Measurements from ENCODE around the gene BDH1.

BDH1 gene

DNA sequence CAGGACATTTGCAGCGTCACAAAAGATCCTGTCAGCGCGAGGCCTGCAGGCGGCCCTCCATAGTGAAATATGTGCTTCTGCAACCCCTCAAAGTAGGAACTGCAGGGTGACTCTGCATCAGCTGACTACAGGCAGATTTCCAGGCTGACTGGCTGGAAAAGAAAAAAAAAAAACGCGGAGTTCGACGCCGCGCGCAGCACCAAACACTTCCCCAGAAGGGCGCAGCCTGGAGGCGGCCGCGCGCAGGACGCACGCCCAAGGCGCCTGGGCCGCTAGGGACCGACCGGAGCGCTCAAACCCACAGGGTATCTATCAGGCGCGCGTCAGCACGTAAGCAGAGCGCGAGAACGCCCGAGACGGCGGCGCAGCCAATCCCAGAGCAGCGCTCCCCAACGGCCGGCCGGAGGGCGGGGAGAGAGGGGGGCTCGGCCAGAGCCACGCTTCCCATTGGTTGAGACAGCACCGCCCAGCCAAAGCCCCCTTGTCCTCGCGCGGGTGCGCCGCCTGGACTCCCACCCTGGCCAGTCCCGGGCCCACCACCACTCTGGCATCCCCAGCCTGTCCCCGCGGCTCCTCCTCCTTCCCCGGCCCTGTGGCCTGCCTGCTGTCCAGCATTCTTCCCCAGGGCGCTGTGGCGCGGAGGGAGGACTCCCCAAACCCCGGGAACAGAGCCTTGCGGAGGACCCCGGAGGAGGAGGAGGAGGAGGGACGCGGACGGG lies 1.0 kb downstream of the BDH1 start:
- Histone ChIP-seq H3K4me3 (ENCODE audit: low read length) (peak overlapping the region; percentile 96), H3K4me1 (ENCODE audit: low read length) (peaks cover 8% of the 10 kb centered on the region), H4K20me1 (ENCODE audit: insufficient read depth, low read length) (no peaks in the 10 kb centered on the region; the same call in 1 of the 2 replicates), H3K9me3 (ENCODE audit: insufficient read depth, low read length) (no peaks in the 10 kb centered on the region), H3K4me2 (ENCODE audit: low read length) (peak overlapping the region; percentile 98), H3K27ac (ENCODE audit: low read length) (peak overlapping the region; percentile 75), H3K9ac (ENCODE audit: low read length) (peak overlapping the region; percentile 85), H3K79me2 (ENCODE audit: low read length) (peaks cover 38% of the 10 kb centered on the region), H3K36me3 (replicated peaks; ENCODE audit: low read depth, low read length) (peaks cover 10% of the 10 kb centered on the region), H2AFZ (ENCODE audit: low read depth, low read length) (peak overlapping the region; percentile 88), H3K27me3 (ENCODE audit: low read depth, low read length) (peaks cover 6% of the 10 kb centered on the region; the same call in 1 of the 2 replicates)
- TF ChIP-seq EZH2phosphoT487 (IDR thresholded peaks at IDR 0.05; ENCODE audit: low read depth): no peak
- TF ChIP-seq, protein P1, sequence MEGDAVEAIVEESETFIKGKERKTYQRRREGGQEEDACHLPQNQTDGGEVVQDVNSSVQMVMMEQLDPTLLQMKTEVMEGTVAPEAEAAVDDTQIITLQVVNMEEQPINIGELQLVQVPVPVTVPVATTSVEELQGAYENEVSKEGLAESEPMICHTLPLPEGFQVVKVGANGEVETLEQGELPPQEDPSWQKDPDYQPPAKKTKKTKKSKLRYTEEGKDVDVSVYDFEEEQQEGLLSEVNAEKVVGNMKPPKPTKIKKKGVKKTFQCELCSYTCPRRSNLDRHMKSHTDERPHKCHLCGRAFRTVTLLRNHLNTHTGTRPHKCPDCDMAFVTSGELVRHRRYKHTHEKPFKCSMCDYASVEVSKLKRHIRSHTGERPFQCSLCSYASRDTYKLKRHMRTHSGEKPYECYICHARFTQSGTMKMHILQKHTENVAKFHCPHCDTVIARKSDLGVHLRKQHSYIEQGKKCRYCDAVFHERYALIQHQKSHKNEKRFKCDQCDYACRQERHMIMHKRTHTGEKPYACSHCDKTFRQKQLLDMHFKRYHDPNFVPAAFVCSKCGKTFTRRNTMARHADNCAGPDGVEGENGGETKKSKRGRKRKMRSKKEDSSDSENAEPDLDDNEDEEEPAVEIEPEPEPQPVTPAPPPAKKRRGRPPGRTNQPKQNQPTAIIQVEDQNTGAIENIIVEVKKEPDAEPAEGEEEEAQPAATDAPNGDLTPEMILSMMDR (IDR thresholded peaks at IDR 0.05; ENCODE audit: low read depth, low read length): peak; percentile 54

DNA sequence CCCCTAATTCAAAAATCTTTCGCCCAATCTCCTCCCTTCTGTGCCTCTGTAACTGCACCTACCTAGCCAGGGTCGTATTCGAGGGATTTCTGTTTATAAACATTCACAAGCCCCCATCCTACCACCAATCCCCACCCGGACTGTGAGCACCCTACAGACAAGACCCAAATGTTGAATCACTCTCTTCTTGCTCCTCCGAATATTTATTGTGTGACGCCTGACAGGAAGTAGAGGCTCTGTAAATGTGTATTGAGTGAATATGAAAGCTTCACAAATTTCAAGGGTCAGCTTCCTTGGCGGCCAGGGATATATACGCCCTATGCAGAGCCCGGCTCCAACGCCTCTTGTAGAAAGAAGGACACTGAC lies 1.6 kb downstream of the BDH1 start:
- TF ChIP-seq, protein P1 (IDR thresholded peaks at IDR 0.05; ENCODE audit: low read depth, low read length): no peak
- TF ChIP-seq EZH2phosphoT487 (IDR thresholded peaks at IDR 0.05; ENCODE audit: low read depth): no peak
- H3K4me2 ChIP-seq (ENCODE audit: low read length): peak overlapping the region; percentile 98
- peak overlapping the region; percentile 82 for H3K9ac ChIP-seq (ENCODE audit: low read length)
- H3K9me3 ChIP-seq (ENCODE audit: insufficient read depth, low read length): no peaks in the 10 kb centered on the region
- H2AFZ ChIP-seq (ENCODE audit: low read depth, low read length): peak overlapping the region; percentile 88
- H3K4me3 ChIP-seq (ENCODE audit: low read length): peak overlapping the region; percentile 96
- H3K27ac ChIP-seq (ENCODE audit: low read length): peak overlapping the region; percentile 27; the same call in 1 of the 2 replicates
- H3K27me3 ChIP-seq (ENCODE audit: low read depth, low read length): peaks cover 6% of the 10 kb centered on the region; the same call in 1 of the 2 replicates
- peaks cover 42% of the 10 kb centered on the region for H3K79me2 ChIP-seq (ENCODE audit: low read length)
- peaks cover 10% of the 10 kb centered on the region for H3K36me3 ChIP-seq (replicated peaks; ENCODE audit: low read depth, low read length)
- no peaks in the 10 kb centered on the region; the same call in 1 of the 2 replicates for H4K20me1 ChIP-seq (ENCODE audit: insufficient read depth, low read length)
- peaks cover 8% of the 10 kb centered on the region for H3K4me1 ChIP-seq (ENCODE audit: low read length)

DNA sequence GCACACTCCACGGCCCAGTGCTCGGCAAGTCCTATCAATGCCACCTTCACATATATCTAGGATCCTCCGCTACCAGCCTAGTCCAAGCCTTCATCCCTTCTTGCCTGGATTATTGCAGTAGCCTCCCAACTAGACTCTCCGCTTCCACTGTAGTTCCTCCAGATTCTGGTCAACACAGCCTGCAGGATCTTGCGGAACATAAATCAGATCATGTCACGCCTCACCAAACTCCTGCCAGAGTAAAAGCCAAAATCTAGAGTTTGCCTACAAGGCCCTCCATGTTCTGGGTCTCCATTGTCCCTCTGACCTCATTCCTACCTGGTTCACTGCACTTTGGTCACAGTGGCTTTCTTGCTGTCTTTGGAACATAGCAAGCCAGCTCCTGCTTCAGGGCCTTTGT lies 3.6 kb downstream of the BDH1 start:
- no peaks in the 10 kb centered on the region for H3K27me3 ChIP-seq (ENCODE audit: low read depth, low read length)
- no peak overlapping the region for H3K27ac ChIP-seq (ENCODE audit: low read length)
- H3K9me3 ChIP-seq (ENCODE audit: insufficient read depth, low read length): no peaks in the 10 kb centered on the region
- peaks cover 8% of the 10 kb centered on the region for H3K4me1 ChIP-seq (ENCODE audit: low read length)
- no peaks in the 10 kb centered on the region; the same call in 1 of the 2 replicates for H4K20me1 ChIP-seq (ENCODE audit: insufficient read depth, low read length)
- TF ChIP-seq EZH2phosphoT487 (IDR thresholded peaks at IDR 0.05; ENCODE audit: low read depth): no peak
- H3K4me2 ChIP-seq (ENCODE audit: low read length): no peak overlapping the region
- no peak overlapping the region for H3K4me3 ChIP-seq (ENCODE audit: low read length)
- no peak overlapping the region for H3K9ac ChIP-seq (ENCODE audit: low read length)
- peaks cover 10% of the 10 kb centered on the region for H3K36me3 ChIP-seq (replicated peaks; ENCODE audit: low read depth, low read length)
- H3K79me2 ChIP-seq (ENCODE audit: low read length): peaks cover 58% of the 10 kb centered on the region
- H2AFZ ChIP-seq (ENCODE audit: low read depth, low read length): no peak overlapping the region

DNA sequence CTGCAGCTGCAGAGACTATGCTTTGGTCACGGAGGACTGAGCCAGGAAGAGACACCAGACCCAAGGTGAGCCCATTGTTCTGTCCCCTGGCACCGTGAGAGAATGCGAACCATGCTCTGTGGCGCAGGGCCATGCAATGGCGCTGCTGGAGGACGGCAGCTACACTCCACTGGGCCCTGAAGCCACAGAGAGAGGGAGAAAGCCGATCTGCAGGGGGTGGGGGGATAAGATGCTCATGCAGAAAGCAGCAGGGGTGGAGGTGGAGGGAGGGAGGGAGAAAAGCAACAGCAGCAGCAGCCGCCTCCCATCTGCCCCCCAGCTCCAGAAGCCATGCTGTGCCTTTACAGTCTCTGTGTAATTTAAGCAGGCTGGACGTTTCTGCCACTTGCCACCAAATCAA lies 5.3 kb downstream of the BDH1 start:
- no peak overlapping the region for H3K4me3 ChIP-seq (ENCODE audit: low read length)
- H3K4me1 ChIP-seq (ENCODE audit: low read length): peaks cover 8% of the 10 kb centered on the region
- no peaks in the 10 kb centered on the region; the same call in 1 of the 2 replicates for H4K20me1 ChIP-seq (ENCODE audit: insufficient read depth, low read length)
- no peak overlapping the region for H2AFZ ChIP-seq (ENCODE audit: low read depth, low read length)
- H3K9ac ChIP-seq (ENCODE audit: low read length): no peak overlapping the region
- no peaks in the 10 kb centered on the region for H3K9me3 ChIP-seq (ENCODE audit: insufficient read depth, low read length)
- peaks cover 60% of the 10 kb centered on the region for H3K79me2 ChIP-seq (ENCODE audit: low read length)
- no peak overlapping the region for H3K27ac ChIP-seq (ENCODE audit: low read length)
- no peak for TF ChIP-seq EZH2phosphoT487 (IDR thresholded peaks at IDR 0.05; ENCODE audit: low read depth)
- TF ChIP-seq, protein P1 (IDR thresholded peaks at IDR 0.05; ENCODE audit: low read depth, low read length): no peak
- H3K36me3 ChIP-seq (replicated peaks; ENCODE audit: low read depth, low read length): peaks cover 10% of the 10 kb centered on the region
- no peak overlapping the region for H3K4me2 ChIP-seq (ENCODE audit: low read length)
- H3K27me3 ChIP-seq (ENCODE audit: low read depth, low read length): no peaks in the 10 kb centered on the region

Measured in OCI-LY3 (cell line).